ENCODE measurements around the gene CA14.
"Not testable (repeated sequence)": the region's sequence is repeated elsewhere in the genome, so short reads cannot be mapped to it uniquely, and the experiment has no call there.

CA14 gene

GRCh38 chr1:150280138-150280707 lies 22.6 kb downstream of the CA14 start:
- no peak for DNase-seq (ENCODE audit: low read depth, low spot score)

- no peak for DNase-seq (ENCODE audit: low read depth, low spot score)
Observed at GRCh38 chr1:150281221-150281757, 23.7 kb downstream of the CA14 start.

GRCh38 chr1:150281758-150282557 lies 24.4 kb downstream of the CA14 start, which contains the start of gene CIART:
Gene CIART, plus strand, starts transcription at chr1:150282554. Its CDS starts 714 bp downstream, at chr1:150283268.
- peak; percentile 95 for DNase-seq (ENCODE audit: low read depth, low spot score)

- DNase-seq (ENCODE audit: low read depth, low spot score) = no peak
Observed at GRCh38 chr1:150282558-150282958, 25.0 kb downstream of the CA14 start.

GRCh38 chr1:150283260-150283659 lies 25.7 kb downstream of the CA14 start:
- DNase-seq (ENCODE audit: low read depth, low spot score) = no peak

- DNase-seq (ENCODE audit: low read depth, low spot score) = no peak
Observed at GRCh38 chr1:150288382-150288781, 30.8 kb downstream of the CA14 start.

- no peak for DNase-seq (ENCODE audit: low read depth, low spot score)
Observed at GRCh38 chr1:150288822-150289221, 31.2 kb downstream of the CA14 start.

- DNase-seq (ENCODE audit: low read depth, low spot score) = peak; percentile 50
Observed at GRCh38 chr1:150293433-150294253, 36.1 kb downstream of the CA14 start, which contains the start of gene MRPS21. Gene MRPS21, plus strand, starts transcription at chr1:150293861. Its CDS starts 506 bp downstream, at chr1:150294367.

GRCh38 chr1:150295476-150295875 lies 37.9 kb downstream of the CA14 start:
- no peak for DNase-seq (ENCODE audit: low read depth, low spot score)

- no peak for DNase-seq (ENCODE audit: low read depth, low spot score)
Observed at GRCh38 chr1:150299716-150300115, 42.1 kb downstream of the CA14 start.

- no peak for DNase-seq (ENCODE audit: low read depth, low spot score)
Observed at GRCh38 chr1:150302338-150302737, 44.8 kb downstream of the CA14 start.

GRCh38 chr1:150302902-150303301 lies 45.3 kb downstream of the CA14 start:
- DNase-seq (ENCODE audit: low read depth, low spot score) = no peak

GRCh38 chr1:150308585-150308984 lies 51.0 kb downstream of the CA14 start:
- DNase-seq (ENCODE audit: low read depth, low spot score) = not testable (repeated sequence)

- no peak for DNase-seq (ENCODE audit: low read depth, low spot score)
Observed at GRCh38 chr1:150309758-150310508, 52.4 kb downstream of the CA14 start.

GRCh38 chr1:150311762-150312161 lies 54.2 kb downstream of the CA14 start:
- DNase-seq (ENCODE audit: low read depth, low spot score) = no peak
